ENCODE measurements around the gene HOXB9. TPM values are rescaled to one million over a fixed set of nuclear protein-coding genes. Genes with fewer than 3 reads are reported as not detected.

The HOXB9 gene
- total RNA-seq, 1 experiment from 2014 or later: not detected

DNA sequence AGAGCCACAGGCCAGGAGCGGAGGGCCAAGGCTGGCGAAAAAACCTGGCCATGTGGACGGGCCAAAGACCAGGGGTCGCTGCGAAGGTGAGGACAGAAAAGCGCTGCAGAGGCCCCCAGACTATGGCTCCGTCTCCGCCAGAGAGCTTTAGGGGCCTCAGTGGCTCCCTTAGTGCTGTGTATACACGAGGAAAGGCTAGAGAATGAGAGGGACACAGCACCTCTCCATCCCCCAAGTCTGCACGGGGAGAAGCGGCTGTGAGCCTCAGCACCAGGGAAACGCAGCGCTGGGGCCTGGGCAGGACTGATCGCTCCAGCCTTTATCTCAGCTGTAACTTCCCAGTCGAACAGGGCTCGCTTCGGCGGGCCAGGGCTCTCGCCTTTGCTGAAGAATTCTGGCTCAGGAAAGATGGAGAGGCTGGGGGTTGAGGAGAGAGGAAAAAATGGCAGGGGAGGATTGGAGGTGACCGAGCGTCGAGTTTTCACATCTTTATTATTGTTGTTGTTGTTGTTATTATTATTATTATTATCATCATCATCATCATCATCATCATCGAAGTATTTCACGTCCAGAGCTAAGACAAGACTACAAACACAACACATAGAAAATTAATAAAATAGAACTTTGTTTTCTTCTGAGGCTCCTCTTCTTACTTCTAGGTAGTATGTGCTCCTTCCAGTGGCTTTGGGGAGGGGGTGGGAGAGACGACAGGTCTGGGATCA, 30.7 kb downstream of the HOXB9 start:
- peak overlapping the region in 1 of 2 experiments; percentile 60; a peak in 2 of 5 replicates for H3K4me3 Mint-ChIP-seq
- no peak overlapping the region; a peak in 1 of 7 replicates for H3K27ac Mint-ChIP-seq
- peaks cover 100% of the 10 kb centered on the region for H3K27me3 Mint-ChIP-seq (ENCODE audit: low read depth)

More for the DNA sequence above, 30.7 kb downstream of the HOXB9 start:
- Histone ChIP-seq H4K5ac (ENCODE audit: insufficient read length, low read depth, low read length) (no peak overlapping the region), H3K27me3 (ENCODE audit: insufficient read depth, low read length) (peaks cover 99% of the 10 kb centered on the region), H4K8ac (replicated peaks; ENCODE audit: insufficient read length, low read depth, low read length) (no peak overlapping the region), H2BK20ac (ENCODE audit: low read depth, low read length, poor library complexity, severe bottlenecking) (no peak overlapping the region), H3K79me1 (ENCODE audit: insufficient read depth, low read depth, low read length, poor library complexity, severe bottlenecking) (no peaks in the 10 kb centered on the region), H2BK12ac (ENCODE audit: insufficient read length, low read depth, low read length) (no peak overlapping the region), H2BK120ac (ENCODE audit: low read depth, low read length, poor library complexity, severe bottlenecking) (no peak overlapping the region), H3K79me2 (ENCODE audit: insufficient read depth, low read length) (no peaks in the 10 kb centered on the region), H3K18ac (ENCODE audit: insufficient read length, low read depth, low read length) (no peak overlapping the region), H2BK15ac (ENCODE audit: low read depth, low read length) (no peak overlapping the region), H3K23me2 (ENCODE audit: insufficient read length, low read depth, low read length, poor library complexity, severe bottlenecking) (no peaks in the 10 kb centered on the region), H3K4me2 (ENCODE audit: insufficient read depth, insufficient read length, low read length) (no peak overlapping the region), H3K14ac (ENCODE audit: insufficient read depth, low read length) (no peak overlapping the region), H3T11ph (ENCODE audit: low read length) (no peak overlapping the region), H3K56ac (ENCODE audit: insufficient read length, low read depth, low read length) (no peak overlapping the region), H2AK5ac (ENCODE audit: insufficient read length, low read length) (no peak overlapping the region), H3K9ac (ENCODE audit: extremely low read depth, insufficient read length, low read length) (no peak overlapping the region), H4K91ac (ENCODE audit: insufficient read length, low read depth, low read length) (no peak overlapping the region), H3K4ac (ENCODE audit: low read depth, low read length) (no peak overlapping the region), H3K27ac (ENCODE audit: insufficient read length, low read depth, low read length) (no peak overlapping the region), H4K20me1 (ENCODE audit: control insufficient read depth, insufficient read depth, insufficient read length) (no peaks in the 10 kb centered on the region), H3K9me3 (ENCODE audit: control insufficient read depth, low read depth, low read length) (no peaks in the 10 kb centered on the region), H3K4me1 (ENCODE audit: insufficient read depth, low read length) (no peaks in the 10 kb centered on the region), H2AFZ (ENCODE audit: low read length) (no peak overlapping the region), H2BK5ac (ENCODE audit: insufficient read length, low read length) (no peak overlapping the region), H3K23ac (ENCODE audit: insufficient read length, low read depth, low read length) (no peak overlapping the region)
- no CpG with 5 or more reads among the region's 25 CpGs for WGBS (ENCODE audit: extremely low coverage, insufficient read length, low lambda C conversion rate)
- Mint-ChIP-seq H3K9me3 (peaks cover 4 to 21% of the 10 kb centered on the region in 2 experiments; a peak in 2 of 5 replicates), H3K36me3 (ENCODE audit: insufficient read depth in 1 of 3, low read depth in 3 of 3) (no peaks in the 10 kb centered on the region), H3K4me1 (peaks cover 8 to 34% of the 10 kb centered on the region in 2 experiments)
- TF ChIP-seq, protein P1, sequence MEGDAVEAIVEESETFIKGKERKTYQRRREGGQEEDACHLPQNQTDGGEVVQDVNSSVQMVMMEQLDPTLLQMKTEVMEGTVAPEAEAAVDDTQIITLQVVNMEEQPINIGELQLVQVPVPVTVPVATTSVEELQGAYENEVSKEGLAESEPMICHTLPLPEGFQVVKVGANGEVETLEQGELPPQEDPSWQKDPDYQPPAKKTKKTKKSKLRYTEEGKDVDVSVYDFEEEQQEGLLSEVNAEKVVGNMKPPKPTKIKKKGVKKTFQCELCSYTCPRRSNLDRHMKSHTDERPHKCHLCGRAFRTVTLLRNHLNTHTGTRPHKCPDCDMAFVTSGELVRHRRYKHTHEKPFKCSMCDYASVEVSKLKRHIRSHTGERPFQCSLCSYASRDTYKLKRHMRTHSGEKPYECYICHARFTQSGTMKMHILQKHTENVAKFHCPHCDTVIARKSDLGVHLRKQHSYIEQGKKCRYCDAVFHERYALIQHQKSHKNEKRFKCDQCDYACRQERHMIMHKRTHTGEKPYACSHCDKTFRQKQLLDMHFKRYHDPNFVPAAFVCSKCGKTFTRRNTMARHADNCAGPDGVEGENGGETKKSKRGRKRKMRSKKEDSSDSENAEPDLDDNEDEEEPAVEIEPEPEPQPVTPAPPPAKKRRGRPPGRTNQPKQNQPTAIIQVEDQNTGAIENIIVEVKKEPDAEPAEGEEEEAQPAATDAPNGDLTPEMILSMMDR (conservative IDR thresholded peaks at IDR 0.05): no peak
- no peak for DNase-seq

Data from H9 (cell line).